Stimulated activated CD8-positive, alpha-beta memory T cell treated with anti-CD3 and anti-CD28 coated beads, Interleukin-4, amount 100 ng/mL, for 48 hours (primary cell): ENCODE data around the gene ABTB1.
A peak's percentile ranks its signal among the peaks of the same experiment; 100 is the strongest.
"Not testable (repeated sequence)": the region's sequence is repeated elsewhere in the genome, so short reads cannot be mapped to it uniquely, and the experiment has no call there.

Experiments
- DNase-seq: peaks from one replicate; pipeline ENCODE4 v3.0.0-alpha.2; 2020

The ABTB1 gene

DNA sequence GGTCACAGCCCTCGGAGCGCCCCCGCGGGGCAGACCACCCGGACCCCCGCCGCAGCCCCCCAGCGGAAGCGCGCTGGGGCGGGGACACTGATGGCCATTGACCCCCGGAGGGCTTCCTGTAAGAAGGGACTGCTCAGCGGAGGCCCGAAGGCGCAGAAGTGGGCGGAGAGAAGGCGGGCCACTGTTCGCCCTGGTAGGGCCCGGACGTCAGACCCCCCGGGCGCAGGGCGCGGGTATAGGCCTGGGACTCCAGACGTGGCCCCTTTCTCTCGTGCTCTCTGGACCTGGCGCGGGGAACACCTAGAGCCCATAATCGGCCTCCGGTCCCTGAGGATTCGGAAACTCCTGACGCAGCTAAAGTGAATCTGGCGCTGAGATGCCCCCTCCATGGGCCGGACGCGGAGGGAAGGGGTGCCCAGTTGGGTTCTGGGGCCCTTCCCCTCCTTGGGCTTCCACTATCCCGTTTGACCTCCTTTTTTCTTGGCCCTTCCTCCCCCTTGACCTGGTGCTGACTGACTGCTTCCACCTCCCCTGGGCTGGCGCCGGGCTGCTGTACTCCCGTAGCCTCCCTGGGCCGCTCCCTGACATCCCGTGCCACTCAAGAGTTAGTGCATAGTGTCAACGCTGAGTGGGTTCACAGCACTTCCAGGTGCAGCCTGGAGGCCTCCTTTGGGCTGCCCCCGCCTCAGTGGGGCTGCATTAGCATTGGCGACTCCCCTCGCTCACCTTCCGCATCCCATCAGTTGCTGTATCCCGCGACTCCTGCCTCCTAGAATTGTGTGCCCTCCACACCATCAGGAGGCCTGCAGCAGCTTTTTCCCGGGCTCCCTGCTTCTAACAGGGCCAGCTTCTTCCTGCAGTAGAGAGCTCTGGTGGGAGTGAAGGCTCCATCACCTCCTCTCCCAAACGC lies 694 bp downstream of the ABTB1 start:
- peak; percentile 65 for DNase-seq

DNA sequence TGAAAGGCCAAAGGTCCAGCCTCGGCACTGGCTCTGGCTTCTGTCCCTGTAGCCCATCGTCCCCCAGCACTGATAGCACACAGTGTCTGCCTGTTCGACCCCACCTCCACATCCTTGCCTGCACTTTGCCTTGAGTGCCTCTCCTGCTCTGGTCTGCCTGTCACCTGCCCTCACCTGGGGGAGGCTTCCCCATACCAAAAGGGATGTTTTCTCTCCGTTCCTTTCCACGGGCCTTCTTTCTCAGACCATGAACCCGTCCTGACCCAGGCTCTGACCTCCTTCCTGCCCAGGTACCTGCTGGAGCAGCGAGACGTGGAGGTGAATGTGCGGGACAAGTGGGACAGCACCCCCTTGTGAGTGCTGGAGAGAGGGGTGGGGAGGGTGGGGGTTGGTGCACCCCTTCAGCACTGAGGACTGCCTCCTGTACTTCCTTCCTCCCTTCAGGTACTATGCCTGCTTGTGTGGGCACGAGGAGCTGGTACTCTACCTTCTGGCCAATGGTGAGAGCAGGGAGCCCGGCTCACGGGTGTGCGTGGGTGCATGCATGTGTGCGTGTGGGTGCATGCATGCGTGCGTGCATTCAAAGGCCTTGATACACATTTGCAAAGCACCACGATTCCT lies 1.5 kb downstream of the ABTB1 start:
- no peak for DNase-seq

DNA sequence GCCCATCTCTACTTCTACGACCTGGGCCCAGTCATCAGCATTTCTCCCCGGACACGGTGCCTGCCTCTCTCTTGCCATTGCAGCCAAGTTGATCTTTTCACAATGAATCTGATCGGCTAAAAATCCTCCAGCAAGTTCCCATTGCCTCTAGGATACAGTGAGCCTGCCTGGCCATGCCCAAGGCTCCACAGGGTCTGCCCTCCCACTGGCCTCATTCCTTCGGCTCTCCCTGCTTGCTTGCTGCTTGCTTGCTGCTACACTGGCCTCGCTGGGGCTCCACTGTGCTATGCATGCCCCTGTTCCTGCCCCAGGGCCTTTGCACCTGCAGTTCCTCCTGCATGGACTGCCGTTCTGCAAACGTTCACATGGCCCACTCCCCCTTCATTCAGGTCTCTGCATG lies 2.0 kb downstream of the ABTB1 start:
- DNase-seq: no peak

DNA sequence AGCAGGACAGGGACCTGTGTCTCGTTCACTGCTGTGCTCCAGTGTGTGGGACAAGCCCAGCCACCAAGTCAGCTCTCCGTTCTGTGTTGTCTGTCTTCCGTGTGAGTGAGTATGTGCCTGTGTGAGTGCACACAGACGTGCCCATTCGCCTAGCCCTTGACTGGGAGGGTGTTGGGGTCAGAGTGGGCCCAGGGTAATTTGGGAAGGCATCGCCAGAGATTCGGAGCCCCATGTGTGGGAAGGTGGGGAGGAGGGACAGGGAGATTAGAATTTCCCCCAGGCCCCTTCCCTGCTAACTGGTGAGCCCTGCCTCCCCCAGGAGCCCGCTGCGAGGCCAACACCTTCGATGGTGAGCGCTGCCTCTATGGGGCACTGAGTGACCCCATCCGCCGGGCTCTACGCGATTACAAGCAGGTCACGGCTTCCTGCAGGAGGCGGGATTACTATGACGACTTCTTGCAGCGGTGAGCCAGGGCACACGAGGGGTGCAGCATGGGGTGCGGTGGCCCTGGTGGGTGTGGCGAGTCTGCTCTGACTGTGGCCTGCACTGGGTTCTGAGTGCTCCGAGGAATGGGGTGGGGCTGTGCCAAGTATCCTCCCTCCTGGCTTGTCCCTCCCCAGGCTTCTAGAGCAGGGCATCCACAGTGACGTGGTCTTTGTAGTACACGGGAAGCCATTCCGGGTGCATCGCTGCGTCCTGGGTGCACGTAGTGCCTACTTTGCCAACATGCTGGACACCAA lies 3.1 kb downstream of the ABTB1 start:
- no peak for DNase-seq

DNA sequence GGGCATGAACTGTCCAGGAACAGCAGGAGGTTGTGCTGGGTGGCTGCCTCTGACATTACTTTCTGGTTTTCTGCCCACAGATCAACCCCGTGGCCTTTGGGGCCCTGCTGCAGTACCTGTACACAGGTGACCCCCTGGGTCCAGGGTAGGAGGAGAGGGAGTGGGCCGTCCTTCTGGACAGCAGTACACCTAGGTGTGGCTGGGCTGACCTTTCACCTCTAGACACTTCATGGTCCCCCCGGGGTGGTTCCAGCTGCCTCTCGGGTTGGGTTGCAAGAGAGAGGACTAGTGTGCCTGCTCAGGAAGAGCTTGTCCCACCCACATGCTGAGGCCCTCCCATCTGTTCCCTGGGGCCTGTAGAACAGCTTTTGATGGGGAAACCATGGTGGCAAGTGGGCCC lies 3.7 kb downstream of the ABTB1 start:
- DNase-seq: no peak

DNA sequence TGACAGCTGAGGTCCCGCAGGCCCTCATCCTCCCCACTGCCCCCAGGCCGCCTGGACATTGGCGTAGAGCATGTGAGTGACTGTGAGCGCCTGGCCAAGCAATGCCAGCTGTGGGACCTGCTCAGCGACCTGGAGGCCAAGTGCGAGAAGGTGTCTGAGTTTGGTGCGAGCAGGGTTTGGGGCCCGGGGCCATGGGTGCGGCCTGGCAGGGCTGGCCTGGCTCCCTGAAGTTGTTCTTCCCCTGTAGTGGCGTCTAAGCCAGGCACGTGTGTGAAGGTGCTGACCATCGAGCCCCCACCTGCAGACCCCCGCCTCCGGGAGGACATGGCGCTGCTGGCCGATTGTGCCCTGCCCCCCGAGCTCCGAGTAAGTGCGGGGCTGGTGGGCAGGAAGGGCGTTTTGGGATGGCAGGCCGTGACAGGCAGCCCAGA lies 4.2 kb downstream of the ABTB1 start:
- no peak for DNase-seq

DNA sequence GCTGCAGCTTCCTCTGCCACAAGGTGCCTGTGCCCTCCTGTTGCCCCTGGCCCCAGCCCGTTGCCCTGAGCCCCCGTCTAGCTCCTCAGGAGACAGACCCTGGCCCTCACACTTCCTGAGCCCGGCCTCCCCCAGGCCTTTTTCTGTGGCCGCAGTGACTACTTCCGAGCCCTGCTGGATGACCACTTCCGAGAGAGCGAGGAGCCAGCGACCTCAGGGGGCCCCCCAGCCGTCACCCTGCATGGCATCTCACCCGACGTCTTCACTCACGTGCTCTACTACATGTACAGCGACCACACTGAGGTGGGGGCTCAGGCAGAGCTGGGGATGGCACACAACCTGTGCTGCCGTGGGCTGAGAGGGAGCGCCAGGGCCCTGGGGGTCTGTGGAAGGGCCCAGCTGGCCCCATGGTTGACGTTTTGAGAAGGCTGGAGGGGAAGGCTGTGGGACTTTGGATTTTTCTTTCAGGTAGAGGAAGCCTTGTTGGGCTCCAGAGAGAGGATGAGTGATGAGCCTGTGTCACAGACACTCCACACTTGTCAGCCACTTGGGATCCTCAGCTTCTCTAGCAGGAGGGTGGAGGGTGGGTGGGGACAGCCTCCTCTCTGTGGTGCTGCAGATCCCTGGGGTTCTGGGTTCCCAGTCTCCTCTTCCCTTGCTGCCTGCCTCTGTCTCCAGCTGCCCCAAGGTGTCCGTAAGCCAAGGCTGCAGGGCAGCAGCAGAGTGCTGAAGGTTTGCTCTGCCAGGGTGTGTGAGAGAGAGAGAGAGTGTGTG lies 5.0 kb downstream of the ABTB1 start:
- no peak for DNase-seq

DNA sequence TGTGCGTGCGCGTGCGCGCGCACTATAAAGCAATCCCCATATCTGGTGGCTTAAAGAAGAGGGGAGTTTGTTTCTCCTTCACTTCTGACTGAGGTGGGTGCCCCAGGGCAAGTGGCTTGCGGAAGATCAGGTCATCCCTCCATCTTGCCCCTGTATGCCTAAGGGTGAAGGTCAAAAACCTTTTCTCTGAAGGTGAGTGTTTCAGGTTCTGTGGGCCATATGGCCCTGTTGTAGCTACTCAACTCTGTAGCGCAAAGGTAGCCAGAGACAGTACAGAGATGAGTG lies 5.5 kb downstream of the ABTB1 start:
- no peak for DNase-seq

DNA sequence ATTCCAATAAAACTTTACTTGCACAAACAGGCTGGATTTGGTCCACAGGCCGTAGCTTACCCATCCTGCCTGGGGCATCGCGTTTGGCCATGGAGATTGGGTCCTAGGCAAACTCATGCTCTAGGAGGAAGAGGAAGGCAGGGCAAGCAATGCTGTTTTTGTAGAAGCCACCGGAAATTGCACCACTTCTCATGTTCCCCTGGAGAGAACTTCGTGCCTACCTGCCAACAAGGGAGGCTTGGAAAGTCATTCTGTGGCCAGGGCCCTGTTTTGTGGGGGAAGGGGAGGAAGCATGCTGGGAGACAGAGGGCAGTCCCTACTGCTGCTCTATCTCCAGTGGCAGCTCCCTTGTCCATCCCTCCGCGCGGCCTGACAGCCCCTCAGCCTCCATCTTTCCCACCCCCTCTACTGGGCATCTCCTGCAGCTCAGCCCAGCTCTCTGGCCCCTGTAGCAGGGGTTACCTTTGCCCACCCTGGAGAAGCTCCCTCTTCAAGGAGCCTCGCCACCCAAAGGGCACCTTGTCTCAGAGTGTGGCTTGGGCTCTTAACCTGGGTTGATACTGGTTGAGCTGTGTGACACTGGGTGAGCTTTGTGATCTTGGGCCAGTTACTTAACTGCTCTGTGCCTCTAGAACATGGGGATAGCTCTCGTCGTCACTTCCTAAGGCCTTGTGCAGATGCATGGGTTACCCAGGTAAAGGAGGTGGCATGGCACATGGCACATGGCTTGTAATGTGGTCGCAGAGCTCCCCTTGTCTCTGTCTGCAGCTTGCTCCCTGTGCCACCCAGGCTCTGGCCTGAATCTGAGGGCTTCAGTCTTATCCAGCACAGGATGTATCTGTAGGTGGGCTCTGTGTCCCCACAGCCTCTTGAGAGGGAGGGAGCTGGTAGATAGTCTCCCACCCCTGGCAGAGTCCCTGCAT lies 6.1 kb downstream of the ABTB1 start:
- DNase-seq: no peak

DNA sequence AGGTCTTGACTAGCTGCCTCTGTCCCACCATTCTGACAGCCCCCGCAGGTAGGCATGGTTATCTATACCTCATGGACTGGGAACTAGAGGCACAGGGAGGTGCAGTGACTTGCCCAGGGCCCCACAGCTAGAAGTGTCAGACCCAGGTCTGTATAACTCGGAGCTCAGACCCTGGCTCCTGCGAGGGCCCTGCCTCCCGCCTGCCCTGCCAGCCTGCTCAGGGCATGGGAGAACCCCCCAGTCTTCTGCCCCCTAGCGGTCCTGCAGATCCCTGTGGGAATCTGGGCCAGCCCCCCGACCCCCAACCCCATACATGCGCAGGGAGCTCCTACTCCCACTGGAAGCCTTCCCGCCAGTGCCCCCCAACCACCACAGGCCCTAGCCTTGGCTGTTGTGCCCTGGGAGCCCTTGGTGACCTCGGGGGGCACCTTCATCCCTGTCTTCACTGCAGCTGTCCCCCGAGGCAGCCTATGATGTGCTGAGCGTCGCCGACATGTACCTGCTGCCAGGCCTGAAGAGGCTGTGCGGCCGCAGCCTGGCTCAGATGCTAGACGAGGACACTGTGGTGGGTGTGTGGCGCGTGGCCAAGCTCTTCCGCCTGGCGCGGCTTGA lies 6.9 kb downstream of the ABTB1 start:
- no peak for DNase-seq

DNA sequence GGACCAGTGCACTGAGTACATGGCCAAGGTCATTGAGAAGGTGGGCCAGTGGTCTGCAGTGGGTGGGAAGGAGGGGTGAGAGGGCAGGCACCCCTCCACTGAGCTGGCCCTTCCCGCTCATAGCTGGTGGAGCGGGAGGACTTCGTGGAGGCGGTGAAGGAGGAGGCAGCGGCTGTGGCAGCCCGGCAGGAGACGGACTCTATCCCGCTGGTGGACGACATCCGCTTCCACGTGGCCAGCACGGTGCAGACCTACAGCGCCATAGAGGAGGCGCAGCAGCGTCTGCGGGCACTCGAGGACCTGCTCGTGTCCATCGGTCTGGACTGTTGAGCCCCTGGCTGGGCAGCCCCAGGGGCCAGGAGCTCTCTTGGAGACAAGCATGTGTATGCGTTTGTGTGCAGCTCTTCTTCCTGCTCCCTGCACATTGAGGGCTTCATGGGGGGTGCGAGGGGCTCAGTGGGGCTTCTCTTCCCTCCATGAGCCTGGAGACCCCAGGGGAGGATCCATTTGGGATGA lies 7.5 kb downstream of the ABTB1 start:
- peak; percentile 12 for DNase-seq

DNA sequence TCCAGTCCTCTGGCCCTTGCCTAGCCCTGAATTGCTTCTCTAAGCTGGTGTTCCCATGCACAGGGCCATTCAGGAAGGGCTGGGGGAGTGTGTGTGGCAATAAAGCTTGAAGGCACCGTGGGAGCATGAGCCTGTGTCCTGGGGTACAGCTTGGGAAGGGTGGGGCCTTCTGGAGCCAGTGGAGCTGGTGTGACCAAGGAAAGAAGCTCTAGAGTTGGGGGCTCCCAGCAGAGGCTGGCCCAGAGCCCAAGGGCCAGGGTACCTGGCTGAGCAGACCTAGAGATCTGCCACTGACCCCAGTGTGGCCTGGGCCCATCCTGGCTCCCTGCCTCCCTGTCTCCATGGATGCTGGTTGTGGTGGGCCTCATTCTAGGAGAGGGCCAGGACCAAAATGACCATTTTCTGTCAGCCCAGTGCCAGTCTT lies 8.1 kb downstream of the ABTB1 start:
- DNase-seq: no peak

DNA sequence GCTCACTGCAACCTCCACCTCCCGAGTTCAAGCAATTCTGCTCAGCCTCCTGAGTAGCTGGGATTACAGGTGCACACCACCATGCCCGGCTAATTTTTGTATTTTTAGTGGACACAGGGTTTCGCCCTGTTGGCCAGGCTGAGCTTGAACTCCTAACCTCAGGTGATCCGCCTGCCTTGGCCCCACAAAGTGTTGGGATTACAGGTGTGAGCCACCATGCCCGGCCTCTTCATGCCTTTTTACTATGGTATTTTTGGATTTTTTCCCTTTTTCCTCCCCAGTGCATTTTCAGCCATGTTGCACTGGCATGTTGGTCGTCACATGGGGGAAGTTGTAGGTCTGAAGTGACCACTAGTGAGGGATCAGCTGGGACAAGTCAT lies 9.4 kb downstream of the ABTB1 start:
- not testable (repeated sequence) for DNase-seq

DNA sequence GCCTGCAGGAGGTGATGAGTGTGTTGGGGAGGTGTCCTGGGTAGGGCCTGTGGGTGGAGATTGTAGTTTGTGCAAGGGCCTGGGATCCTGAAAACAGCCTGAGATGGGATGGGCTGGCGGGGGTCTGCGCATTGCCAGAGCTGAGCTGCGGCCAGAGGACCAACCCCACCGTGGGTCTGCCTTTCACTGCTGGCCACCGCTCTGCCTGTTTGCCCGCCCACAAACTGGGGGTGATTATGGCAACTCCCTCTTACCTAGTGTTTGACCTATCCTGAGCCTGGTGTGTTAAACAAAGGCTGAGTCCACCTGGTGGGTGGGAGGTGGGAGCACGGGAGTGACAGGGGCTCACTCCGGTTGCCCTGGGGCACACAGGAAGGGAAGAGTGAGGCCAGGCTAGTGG lies 9.8 kb downstream of the ABTB1 start:
- DNase-seq: peak; percentile 18

DNA sequence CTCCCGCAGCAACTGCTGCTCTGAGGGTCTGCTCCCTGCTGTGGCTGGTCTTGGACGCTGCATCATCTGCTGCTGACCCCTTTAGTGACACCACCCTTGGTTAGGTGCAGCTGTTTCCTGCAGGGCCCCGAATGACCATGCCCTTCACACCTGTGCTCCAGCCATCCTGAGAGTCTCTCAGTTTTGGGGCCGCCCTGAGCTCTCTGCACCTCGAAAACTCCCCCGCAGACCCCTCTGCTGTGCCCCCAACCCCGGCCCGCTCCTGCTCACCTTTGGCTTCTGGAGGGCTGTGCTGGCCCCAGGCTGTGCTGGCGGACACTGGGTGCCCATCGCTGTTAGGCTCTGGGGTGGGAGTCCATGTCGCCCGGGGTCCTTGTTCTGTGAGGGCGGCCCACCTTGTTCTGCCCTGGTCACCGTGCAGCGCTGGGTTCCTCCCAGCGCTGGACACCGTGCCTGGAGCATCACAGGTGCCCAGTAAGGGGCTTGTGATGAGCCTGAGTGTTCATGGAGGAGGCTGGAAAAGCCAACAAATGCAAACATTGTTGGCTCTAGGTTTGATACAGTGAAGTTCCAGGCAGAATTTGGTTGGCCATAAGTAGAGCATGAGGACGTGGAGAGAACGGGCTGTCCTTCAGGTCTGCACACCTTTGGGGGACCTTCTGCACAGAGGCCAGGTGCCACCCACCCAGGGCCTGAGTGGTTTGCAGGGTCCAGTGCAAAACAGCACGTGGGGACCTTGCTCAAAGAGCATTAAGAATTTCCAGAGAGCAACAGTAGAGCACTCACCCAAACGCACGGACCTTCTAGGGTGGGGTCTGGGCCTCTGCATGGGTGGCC lies 12.3 kb downstream of the ABTB1 start:
- no peak for DNase-seq

DNA sequence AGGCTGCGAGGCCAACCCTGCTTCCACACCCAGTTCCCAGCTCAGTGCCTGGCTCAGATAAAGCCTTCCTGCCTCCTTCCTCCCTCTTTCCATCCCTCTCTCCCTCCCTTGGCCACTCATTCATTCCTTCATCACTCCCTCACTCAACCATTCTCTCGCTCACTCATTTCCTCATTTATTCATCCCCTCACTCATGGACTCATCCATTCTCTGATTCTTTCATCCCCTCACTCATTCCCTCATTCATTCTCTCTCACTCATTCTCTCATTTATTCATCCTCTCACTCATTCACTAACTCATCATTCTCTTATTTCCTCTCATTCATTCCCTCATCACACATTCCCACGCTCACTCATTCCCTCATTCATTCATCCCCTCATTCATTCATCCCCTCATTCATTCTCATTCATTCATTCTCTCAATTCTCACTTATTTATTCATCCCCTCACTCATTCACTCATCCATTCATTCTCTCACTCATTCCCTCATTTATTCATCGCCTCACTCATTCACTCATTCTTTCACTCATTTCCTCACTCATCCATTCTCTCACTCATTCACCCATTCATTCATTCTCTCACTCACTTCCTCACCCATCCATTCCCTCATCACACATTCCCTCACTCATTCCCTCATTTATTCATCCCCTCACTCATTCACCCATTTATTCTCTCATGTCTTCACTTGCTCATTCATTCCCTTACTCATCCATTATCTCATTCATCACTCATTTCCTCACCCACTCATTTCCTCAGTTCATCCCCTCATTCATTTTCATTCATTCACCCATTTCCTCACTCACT lies 13.2 kb downstream of the ABTB1 start:
- no peak for DNase-seq

DNA sequence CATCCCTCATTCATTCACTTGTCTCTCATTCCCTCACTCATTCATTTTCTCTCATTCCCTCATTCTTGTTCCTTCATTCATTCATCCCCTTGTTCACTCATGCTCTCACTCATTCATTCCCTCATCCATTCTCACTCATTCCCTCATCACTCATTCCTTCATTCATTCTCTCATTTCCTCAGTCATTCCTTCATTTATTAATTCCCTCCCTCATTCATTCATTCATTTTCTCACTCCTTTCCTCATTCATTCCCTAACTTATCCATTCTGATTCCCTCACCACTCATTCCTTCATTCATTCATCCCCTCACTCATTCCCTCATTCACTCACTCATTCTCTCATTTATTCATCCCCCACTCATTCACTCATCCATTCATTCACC lies 13.8 kb downstream of the ABTB1 start:
- DNase-seq: no peak

DNA sequence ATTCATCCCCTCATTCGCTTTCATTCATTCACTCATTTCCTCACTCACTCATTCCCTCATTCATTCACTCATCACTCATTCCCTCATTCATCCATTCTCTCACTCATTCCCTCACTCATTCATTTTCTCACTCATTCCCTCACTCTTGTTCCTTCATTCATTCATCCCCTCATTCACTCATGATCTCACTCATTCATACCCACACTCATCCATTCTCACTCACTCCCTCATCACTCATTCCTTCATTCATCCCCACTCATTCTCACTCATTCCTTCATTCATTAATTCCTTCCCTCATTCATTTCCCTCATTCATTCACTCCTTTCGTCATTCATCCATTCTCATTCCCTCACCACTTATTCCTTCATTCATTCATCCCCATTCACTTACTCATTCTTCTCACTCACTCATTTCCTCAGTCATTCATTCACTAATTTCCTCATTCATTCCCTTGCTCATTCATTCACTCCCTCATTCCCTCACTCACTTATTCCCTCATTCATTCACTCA lies 14.5 kb downstream of the ABTB1 start:
- DNase-seq: no peak

DNA sequence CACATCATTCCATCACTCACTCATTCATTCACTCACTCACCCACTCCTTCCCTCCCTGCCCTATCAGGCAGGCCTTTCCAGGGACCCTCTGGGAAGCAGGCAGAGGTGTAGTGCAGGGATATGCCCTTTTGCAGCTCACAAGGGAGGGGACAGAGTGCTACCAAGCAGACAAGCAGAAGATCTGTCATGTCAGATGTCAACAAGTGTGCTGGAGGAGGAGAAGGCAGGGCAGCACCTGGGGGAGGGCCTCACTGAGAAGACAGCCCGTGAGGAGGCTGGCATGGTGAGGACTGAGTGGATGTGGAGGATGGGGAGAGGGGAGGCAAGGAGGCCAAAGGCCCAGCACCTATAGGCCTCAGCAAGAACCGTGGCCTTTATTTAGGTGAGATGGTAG lies 15.3 kb downstream of the ABTB1 start:
- no peak for DNase-seq
